ENCODE results near the gene C7.

- TF ChIP-seq CTCF (IDR thresholded peaks at IDR 0.05; ENCODE audit: poor library complexity) (no peak), EZH2phosphoT487 (IDR thresholded peaks at IDR 0.05; ENCODE audit: low read depth, severe bottlenecking, unreplicated experiment) (no peak), EZH2 (IDR thresholded peaks at IDR 0.05; ENCODE audit: borderline replicate concordance) (no peak)
Observed at GRCh38 chr5:40932766-40933165, 23.5 kb downstream of the C7 start.
